AG04450 (cell line): ENCODE results near the gene MEDAG. TPM values are rescaled to one million over a fixed set of nuclear protein-coding genes. Genes with fewer than 3 reads are reported as not detected.

Experiments used
- CTCF ChIA-PET: fragments of 300-600, 350-600 bp; formaldehyde crosslinking; extraction: SDS; loops from one replicate; lab custom pipeline; 2022; ENCODE audit warnings: antibody characterized with exemption, inconsistent platforms; lab: Charles Lee
- POLR2A ChIA-PET: fragments of 350-600 bp; formaldehyde crosslinking; extraction: SDS; loops from one replicate; lab custom pipeline; 2021; ENCODE audit warnings: antibody characterized with exemption, inconsistent platforms; lab: Yijun Ruan, JAX
- DNase-seq: peaks from one replicate; pipeline ENCODE4 v3.0.0-alpha.2; 2011; ENCODE audit warnings: low read depth, low spot score
- H3K27ac ChIP-seq: one replicate; pipeline ENCODE4 v1.5.1; 2012; ENCODE audit warnings: low read depth, low read length, control low read depth
- H3K27me3 ChIP-seq: one replicate; pipeline ENCODE4 v1.6.0; 2012; ENCODE audit warnings: low read length; ENCODE audit not compliant: control insufficient read depth, insufficient read depth
- H3K4me3 ChIP-seq: 2 replicates; pipeline ENCODE4 v1.5.1; 2011; ENCODE audit warnings: mild to moderate bottlenecking, low read depth, low read length, control low read depth
- H3K9me3 ChIP-seq: 2 replicates; pipeline ENCODE4 v1.5.1; 2012; ENCODE audit warnings: low read length; ENCODE audit not compliant: control insufficient read depth, insufficient read depth
- polyA plus RNA-seq: library from polyadenylated mRNA; depleted of rRNA; stranded (reverse); fragments of >200 nt; gene quantifications from 2 replicates; pipeline ENCODE4 v1.2.3, GENCODE V29; 2011
- TF ChIP-seq, protein P1 (sequence below): IDR thresholded peaks from 2 replicates; pipeline ENCODE4 v1.5.1; 2011; ENCODE audit warnings: low read depth, low read length, control low read depth, inconsistent platforms

MEDAG gene
- polyA plus RNA-seq, 1 experiment, result 3.7 TPM

DNA sequence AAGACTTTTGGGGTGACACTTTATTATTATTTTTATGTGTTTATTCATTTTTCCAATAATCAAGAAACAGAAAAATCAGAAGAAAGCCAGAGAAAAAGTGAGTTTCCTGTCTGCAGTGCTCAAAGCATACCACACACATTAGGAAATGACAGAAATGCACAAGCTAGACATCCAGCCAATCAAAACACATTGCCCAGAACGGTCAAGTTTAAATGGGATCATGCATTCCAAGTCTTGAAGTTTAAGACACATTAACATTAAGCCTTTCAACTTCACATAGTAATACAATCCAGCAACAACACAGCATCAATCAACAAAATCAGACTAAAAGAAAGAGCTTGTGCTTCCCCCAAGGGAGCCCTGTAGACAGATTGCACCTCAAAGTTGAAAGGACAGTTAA is 28.7 kb upstream of the MEDAG start:
- ChIA-PET CTCF (interaction anchor here (1.1 to 1.8 kb wide), 3 partner anchors 11 to 167 kb away, joined by 3 to 7 read pairs (median 3); no protein-coding TSS in a partner anchor), POLR2A (interaction anchor here (0.7 to 1.2 kb wide), 2 partner anchors 8 to 101 kb away, joined by 3 to 5 read pairs; no protein-coding TSS in a partner anchor)
- Histone ChIP-seq H3K9me3 (no peaks in the 10 kb centered on the region), H3K27ac (no peak overlapping the region), H3K27me3 (no peaks in the 10 kb centered on the region), H3K4me3 (no peak overlapping the region)
- TF ChIP-seq, protein P1, sequence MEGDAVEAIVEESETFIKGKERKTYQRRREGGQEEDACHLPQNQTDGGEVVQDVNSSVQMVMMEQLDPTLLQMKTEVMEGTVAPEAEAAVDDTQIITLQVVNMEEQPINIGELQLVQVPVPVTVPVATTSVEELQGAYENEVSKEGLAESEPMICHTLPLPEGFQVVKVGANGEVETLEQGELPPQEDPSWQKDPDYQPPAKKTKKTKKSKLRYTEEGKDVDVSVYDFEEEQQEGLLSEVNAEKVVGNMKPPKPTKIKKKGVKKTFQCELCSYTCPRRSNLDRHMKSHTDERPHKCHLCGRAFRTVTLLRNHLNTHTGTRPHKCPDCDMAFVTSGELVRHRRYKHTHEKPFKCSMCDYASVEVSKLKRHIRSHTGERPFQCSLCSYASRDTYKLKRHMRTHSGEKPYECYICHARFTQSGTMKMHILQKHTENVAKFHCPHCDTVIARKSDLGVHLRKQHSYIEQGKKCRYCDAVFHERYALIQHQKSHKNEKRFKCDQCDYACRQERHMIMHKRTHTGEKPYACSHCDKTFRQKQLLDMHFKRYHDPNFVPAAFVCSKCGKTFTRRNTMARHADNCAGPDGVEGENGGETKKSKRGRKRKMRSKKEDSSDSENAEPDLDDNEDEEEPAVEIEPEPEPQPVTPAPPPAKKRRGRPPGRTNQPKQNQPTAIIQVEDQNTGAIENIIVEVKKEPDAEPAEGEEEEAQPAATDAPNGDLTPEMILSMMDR, result no peak
- no peak for DNase-seq

DNA sequence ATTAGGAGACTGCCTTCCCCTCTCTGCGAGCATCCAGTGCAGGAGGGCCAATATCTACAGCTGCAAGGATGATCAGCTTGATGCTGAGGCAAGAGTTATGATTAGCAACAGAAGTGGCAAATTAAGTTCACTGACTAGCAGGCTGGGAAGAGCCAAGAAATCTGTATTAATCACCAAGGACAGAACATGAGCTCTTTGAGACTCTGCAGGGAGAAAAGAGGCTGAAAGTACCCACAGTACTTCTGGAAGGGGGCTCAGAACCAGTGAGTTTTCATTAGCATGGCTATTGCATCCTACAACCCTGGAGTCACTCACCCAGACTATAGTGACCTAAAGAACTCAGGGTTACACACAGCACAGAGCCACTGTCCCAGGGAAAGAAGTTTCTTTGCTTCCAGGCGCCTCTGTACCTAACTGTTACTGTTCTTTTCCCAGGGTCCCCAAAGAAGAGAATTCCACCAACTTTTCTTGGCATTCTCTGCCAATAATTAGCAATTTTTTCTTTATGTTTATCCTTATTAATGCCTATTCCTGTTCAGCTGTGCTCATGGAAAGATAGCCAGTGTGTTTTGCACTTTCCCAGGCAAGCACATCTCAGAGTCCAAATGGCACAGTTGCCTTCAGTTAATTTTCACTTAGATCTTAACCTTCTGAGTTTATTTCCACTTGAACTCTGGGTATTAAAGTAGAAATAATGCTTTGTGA is 25.8 kb upstream of the MEDAG start:
- Histone ChIP-seq H3K27ac (peak overlapping the region; percentile 72), H3K4me3 (no peak overlapping the region), H3K9me3 (no peaks in the 10 kb centered on the region), H3K27me3 (no peaks in the 10 kb centered on the region)
- ChIA-PET CTCF (interaction anchor here (1.2 to 2.9 kb wide), 3 partner anchors 10 to 15 kb away, joined by 3 to 12 read pairs (median 10); no protein-coding TSS in a partner anchor), POLR2A (interaction anchor here (0.5 to 2.3 kb wide), 6 partner anchors 10 to 52 kb away, joined by 3 to 20 read pairs (median 4); no protein-coding TSS in a partner anchor)
- TF ChIP-seq, protein P1, result no peak
- no peak for DNase-seq

- Histone ChIP-seq H3K4me3 (no peak overlapping the region), H3K9me3 (no peaks in the 10 kb centered on the region), H3K27ac (peak overlapping the region; percentile 72), H3K27me3 (no peaks in the 10 kb centered on the region)
- CTCF ChIA-PET, result interaction anchor here (0.9 to 1.9 kb wide), 4 partner anchors 11 to 16 kb away, joined by 3 to 10 read pairs (median 6); no protein-coding TSS in a partner anchor
- peak; percentile 81 for DNase-seq
- POLR2A ChIA-PET, result interaction anchor here (0.5 to 2.3 kb wide), 5 partner anchors 11 to 18 kb away, joined by 4 to 20 read pairs (median 4); no protein-coding TSS in a partner anchor
- TF ChIP-seq, protein P1, result no peak
Measured at GRCh38 chr13:30880856-30881155, 25.3 kb upstream of the MEDAG start.

GRCh38 chr13:30881191-30881651 is 24.9 kb upstream of the MEDAG start:
- no peaks in the 10 kb centered on the region for H3K27me3 ChIP-seq
- ChIA-PET POLR2A (interaction anchor here (0.6 to 2.3 kb wide), 3 partner anchors 11 to 356 kb away, joined by 3 to 20 read pairs (median 4); no protein-coding TSS in a partner anchor), CTCF (interaction anchor here (0.9 to 1.9 kb wide), 2 partner anchors 12 to 15 kb away, joined by 4 to 8 read pairs; no protein-coding TSS in a partner anchor)
- TF ChIP-seq, protein P1, result no peak
- H3K27ac ChIP-seq, result peak overlapping the region; percentile 72
- H3K9me3 ChIP-seq, result no peaks in the 10 kb centered on the region
- H3K4me3 ChIP-seq, result no peak overlapping the region
- no peak for DNase-seq
